H9 (cell line): Measurements from ENCODE around the gene PRPH. TPM values are rescaled to one million over a fixed set of nuclear protein-coding genes. Genes with fewer than 3 reads are reported as not detected.

Experiments
- DNase-seq: peaks from one replicate; pipeline ENCODE4 v3.0.0-alpha.2; 2017
- H2AFZ ChIP-seq: one replicate; pipeline ENCODE4 v1.6.1; 2013; ENCODE audit warnings: mild to moderate bottlenecking, low read length, control low read depth, moderate library complexity
- H2AK5ac ChIP-seq: 2 replicates; pipeline ENCODE4 v1.6.1; 2013; ENCODE audit warnings: low read length, control low read depth, mixed read lengths; ENCODE audit not compliant: insufficient read length
- H2BK120ac ChIP-seq: one replicate; pipeline ENCODE4 v1.6.1; 2013; ENCODE audit warnings: low read depth, mild to moderate bottlenecking, low read length, control low read depth, inconsistent platforms; ENCODE audit not compliant: poor library complexity, severe bottlenecking
- H2BK12ac ChIP-seq: 2 replicates; pipeline ENCODE4 v1.6.1; 2013; ENCODE audit warnings: low read length, control low read depth, mixed read lengths, low read depth; ENCODE audit not compliant: insufficient read length
- H2BK15ac ChIP-seq: 2 replicates; pipeline ENCODE4 v1.6.1; 2013; ENCODE audit warnings: low read depth, low read length, control low read depth
- H2BK20ac ChIP-seq: one replicate; pipeline ENCODE4 v1.6.1; 2013; ENCODE audit warnings: low read depth, mild to moderate bottlenecking, low read length, control low read depth, inconsistent platforms; ENCODE audit not compliant: poor library complexity, severe bottlenecking
- H2BK5ac ChIP-seq: 2 replicates; pipeline ENCODE4 v1.6.1; 2013; ENCODE audit warnings: low read length, control low read depth, mixed read lengths; ENCODE audit not compliant: insufficient read length
- H3K14ac ChIP-seq: 2 replicates; pipeline ENCODE4 v1.6.1; 2013; ENCODE audit warnings: low read length, control low read depth; ENCODE audit not compliant: insufficient read depth
- H3K18ac ChIP-seq: 2 replicates; pipeline ENCODE4 v1.6.1; 2013; ENCODE audit warnings: low read depth, mild to moderate bottlenecking, mixed read lengths, low read length, control low read depth; ENCODE audit not compliant: insufficient read length
- H3K23ac ChIP-seq: 2 replicates; pipeline ENCODE4 v1.6.1; 2013; ENCODE audit warnings: low read length, control low read depth, mixed read lengths, low read depth; ENCODE audit not compliant: insufficient read length
- H3K23me2 ChIP-seq: 2 replicates; pipeline ENCODE4 v1.6.1; 2013; ENCODE audit warnings: low read depth, mild to moderate bottlenecking, mixed read lengths, low read length, control low read depth; ENCODE audit not compliant: insufficient read length, poor library complexity, severe bottlenecking
- H3K27ac ChIP-seq: 2 replicates; pipeline ENCODE4 v1.5.1; 2013; ENCODE audit warnings: low read length, control low read depth, mixed read lengths, low read depth; ENCODE audit not compliant: insufficient read length
- H3K27me3 ChIP-seq: 2 replicates; pipeline ENCODE4 v1.6.1; 2013; ENCODE audit warnings: low read length, control low read depth, inconsistent platforms; ENCODE audit not compliant: insufficient read depth
- H3K4ac ChIP-seq: 2 replicates; pipeline ENCODE4 v1.6.1; 2013; ENCODE audit warnings: low read depth, mild to moderate bottlenecking, control low read depth, inconsistent platforms, low read length, moderate library complexity
- H3K4me1 ChIP-seq: 2 replicates; pipeline ENCODE4 v1.6.1; 2013; ENCODE audit warnings: low read length, control low read depth, inconsistent platforms; ENCODE audit not compliant: insufficient read depth
- H3K4me2 ChIP-seq: 2 replicates; pipeline ENCODE4 v1.6.1; 2013; ENCODE audit warnings: low read length, control low read depth, mixed read lengths; ENCODE audit not compliant: insufficient read length, insufficient read depth
- H3K56ac ChIP-seq: 2 replicates; pipeline ENCODE4 v1.6.1; 2013; ENCODE audit warnings: low read depth, mild to moderate bottlenecking, mixed read lengths, low read length, control low read depth; ENCODE audit not compliant: insufficient read length
- H3K79me1 ChIP-seq: 2 replicates; pipeline ENCODE4 v1.6.1; 2013; ENCODE audit warnings: low read depth, mild to moderate bottlenecking, moderate library complexity, low read length, control low read depth, inconsistent platforms; ENCODE audit not compliant: insufficient read depth, poor library complexity, severe bottlenecking
- H3K79me2 ChIP-seq: 2 replicates; pipeline ENCODE4 v1.6.1; 2013; ENCODE audit warnings: low read length, control low read depth, inconsistent platforms; ENCODE audit not compliant: insufficient read depth
- H3K9ac ChIP-seq: 2 replicates; pipeline ENCODE4 v1.6.1; 2013; ENCODE audit warnings: low read length, control low read depth, mixed read lengths; ENCODE audit not compliant: insufficient read length; ENCODE audit errors: extremely low read depth
- H3K9me3 ChIP-seq: one replicate; pipeline ENCODE4 v1.6.1; 2013; ENCODE audit warnings: low read depth, low read length, inconsistent platforms; ENCODE audit not compliant: control insufficient read depth
- H3T11ph ChIP-seq: one replicate; pipeline ENCODE4 v1.6.1; 2013; ENCODE audit warnings: mild to moderate bottlenecking, low read length, control low read depth, inconsistent platforms
- H4K20me1 ChIP-seq: one replicate; pipeline ENCODE4 v1.6.1; 2013; ENCODE audit not compliant: control insufficient read depth, insufficient read length, insufficient read depth
- H4K5ac ChIP-seq: 2 replicates; pipeline ENCODE4 v1.6.1; 2013; ENCODE audit warnings: low read depth, mild to moderate bottlenecking, mixed read lengths, low read length, control low read depth; ENCODE audit not compliant: insufficient read length
- H4K8ac ChIP-seq: replicated peaks from 2 replicates; pipeline ENCODE4 v1.6.1; 2013; ENCODE audit warnings: low read length, control low read depth, mixed read lengths, low read depth; ENCODE audit not compliant: insufficient read length
- H4K91ac ChIP-seq: 2 replicates; pipeline ENCODE4 v1.6.1; 2013; ENCODE audit warnings: low read depth, mild to moderate bottlenecking, moderate library complexity, mixed read lengths, low read length, control low read depth; ENCODE audit not compliant: insufficient read length
- H3K27ac Mint-ChIP-seq, 3 experiments: 2 replicates in 2 of 3; 3 replicates in 1 of 3; pipeline ENCODE4 v1.8.0; 2020 to 2021; ENCODE audit warnings: mixed read lengths in 3 of 3, mild to moderate bottlenecking in 1 of 3, moderate library complexity in 1 of 3
- H3K27me3 Mint-ChIP-seq: 2 replicates; pipeline ENCODE4 v1.8.0; 2021; ENCODE audit warnings: low read depth, mild to moderate bottlenecking, moderate library complexity, mixed read lengths
- H3K36me3 Mint-ChIP-seq, 3 experiments: 2 replicates in 2 of 3; 3 replicates in 1 of 3; pipeline ENCODE4 v1.8.0; 2020 to 2021; ENCODE audit warnings: low read depth in 3 of 3, mixed read lengths in 3 of 3; ENCODE audit not compliant: insufficient read depth in 1 of 3
- H3K4me1 Mint-ChIP-seq, 2 experiments: 2 replicates each; pipeline ENCODE4 v1.8.0; 2020; ENCODE audit warnings: mixed read lengths in 2 of 2
- H3K4me3 Mint-ChIP-seq, 2 experiments: 2 replicates in 1 of 2; 3 replicates in 1 of 2; pipeline ENCODE4 v1.8.0; 2020 to 2021; ENCODE audit warnings: mild to moderate bottlenecking in 2 of 2, mixed read lengths in 2 of 2, moderate library complexity in 1 of 2
- H3K9me3 Mint-ChIP-seq, 2 experiments: 2 replicates in 1 of 2; 3 replicates in 1 of 2; pipeline ENCODE4 v1.8.0; 2020; ENCODE audit warnings: mild to moderate bottlenecking in 2 of 2, mixed read lengths in 2 of 2, moderate library complexity in 1 of 2
- WGBS: extraction: QIAGEN DNeasy Blood & Tissue Kit; methylation state at CpG from one replicate; pipeline ENCODE4 v1.1.7; 2013; ENCODE audit warnings: missing lambda C conversion rate, low lambda C conversion rate, mixed read lengths; ENCODE audit not compliant: insufficient read length; ENCODE audit errors: extremely low coverage; 5-methylcytosine and 5-hydroxymethylcytosine counted together
- total RNA-seq: library from RNA; stranded (reverse); gene quantifications from 2 replicates; pipeline ENCODE4 v1.2.1, GENCODE V29; 2021
- TF ChIP-seq, protein P1 (sequence below): fragments of 200-600 bp; sonication (generic); conservative IDR thresholded peaks from 3 replicates; pipeline ENCODE4 v1.8.0; 2021; ENCODE audit warnings: antibody characterized with exemption, mild to moderate bottlenecking

PRPH gene
- total RNA-seq, 1 experiment from 2014 or later, result 1.1 TPM

DNA sequence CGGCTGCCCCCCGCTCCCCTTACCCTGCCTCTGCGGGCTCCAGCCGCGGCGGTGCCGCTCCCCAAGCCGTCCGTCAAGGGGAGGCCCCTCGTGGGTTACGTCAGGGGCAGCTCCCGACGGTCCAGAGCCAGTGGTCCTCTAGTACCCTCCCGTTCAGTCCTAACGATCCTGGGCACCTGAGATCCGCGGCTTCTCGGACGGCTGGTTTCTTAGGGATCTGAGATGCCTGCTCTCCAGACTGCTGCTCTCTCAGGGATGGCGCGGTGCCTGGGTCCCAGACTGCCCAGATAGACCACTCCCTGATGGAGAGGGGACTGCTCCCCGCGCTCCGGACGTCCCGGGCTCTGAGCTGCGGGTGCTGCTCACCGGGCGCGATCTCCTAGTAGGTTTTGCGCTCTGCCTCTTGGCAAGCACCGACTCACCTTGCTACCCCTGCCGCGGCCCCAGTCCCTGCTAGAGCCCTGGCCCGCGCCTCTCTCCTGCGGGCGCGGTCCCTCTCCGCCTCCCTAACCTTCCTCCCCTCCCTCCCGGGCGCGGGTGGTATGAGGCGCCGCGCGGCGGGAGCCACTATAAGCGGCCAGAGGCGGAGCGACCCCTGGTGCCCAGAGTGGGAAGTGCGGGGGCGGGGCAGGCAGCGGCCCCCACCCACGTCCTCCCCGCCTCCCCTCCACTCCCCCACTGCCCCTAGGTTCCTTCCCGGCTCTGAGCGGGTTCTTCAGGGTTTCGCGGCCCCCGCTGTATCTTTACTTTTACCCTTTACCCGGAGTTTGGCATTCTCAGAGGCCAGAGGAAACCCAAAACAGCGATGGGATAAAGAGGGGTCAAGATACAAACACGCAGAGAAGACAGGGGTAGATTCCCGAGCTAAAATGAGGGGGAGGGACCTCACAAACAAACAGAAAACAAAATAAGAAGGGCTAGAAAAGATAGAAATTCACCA lies 42.0 kb downstream of the PRPH start, which contains the start of gene C1QL4:
TSS of gene C1QL4 (minus strand) at position 544 of the 940 bp plus-strand sequence. CDS start 711 bp downstream, outside the sequence.
- Mint-ChIP-seq H3K36me3 (no peaks in the 10 kb centered on the region; a peak in 2 of 7 replicates), H3K4me1 (peaks cover 39 to 48% of the 10 kb centered on the region in 2 experiments), H3K27me3 (peaks cover 92% of the 10 kb centered on the region), H3K4me3 (peak within 1 kb of the TSS; percentile 57 to 80), H3K27ac (no peak within 1 kb of the TSS), H3K9me3 (peaks cover 0 to 3% of the 10 kb centered on the region in 2 experiments; a peak in 2 of 5 replicates)
- DNase-seq, result peak; percentile 89
- WGBS, result no CpG with 5 or more reads among the region's 65 CpGs
- Histone ChIP-seq H4K91ac (no peak within 1 kb of the TSS), H2AFZ (no peak within 1 kb of the TSS), H3K18ac (no peak within 1 kb of the TSS), H3K9me3 (no peaks in the 10 kb centered on the region), H2BK15ac (no peak within 1 kb of the TSS), H3K23me2 (peaks cover 15% of the 10 kb centered on the region), H3K23ac (no peak within 1 kb of the TSS), H3K4me1 (peaks cover 4% of the 10 kb centered on the region; the same call in 1 of the 2 replicates), H4K20me1 (no peaks in the 10 kb centered on the region), H3K27ac (no peak within 1 kb of the TSS), H3K9ac (no peak within 1 kb of the TSS), H3T11ph (no peak within 1 kb of the TSS), H3K79me1 (no peaks in the 10 kb centered on the region), H2BK120ac (no peak within 1 kb of the TSS), H4K8ac (no peak within 1 kb of the TSS), H3K4me2 (peak within 1 kb of the TSS; percentile 46), H4K5ac (no peak within 1 kb of the TSS), H2BK12ac (no peak within 1 kb of the TSS), H2BK20ac (no peak within 1 kb of the TSS), H3K4ac (no peak within 1 kb of the TSS), H3K79me2 (no peaks in the 10 kb centered on the region), H3K56ac (no peak within 1 kb of the TSS), H2AK5ac (no peak within 1 kb of the TSS), H3K27me3 (peaks cover 70% of the 10 kb centered on the region), H2BK5ac (no peak within 1 kb of the TSS), H3K14ac (no peak within 1 kb of the TSS)
- TF ChIP-seq, protein P1, sequence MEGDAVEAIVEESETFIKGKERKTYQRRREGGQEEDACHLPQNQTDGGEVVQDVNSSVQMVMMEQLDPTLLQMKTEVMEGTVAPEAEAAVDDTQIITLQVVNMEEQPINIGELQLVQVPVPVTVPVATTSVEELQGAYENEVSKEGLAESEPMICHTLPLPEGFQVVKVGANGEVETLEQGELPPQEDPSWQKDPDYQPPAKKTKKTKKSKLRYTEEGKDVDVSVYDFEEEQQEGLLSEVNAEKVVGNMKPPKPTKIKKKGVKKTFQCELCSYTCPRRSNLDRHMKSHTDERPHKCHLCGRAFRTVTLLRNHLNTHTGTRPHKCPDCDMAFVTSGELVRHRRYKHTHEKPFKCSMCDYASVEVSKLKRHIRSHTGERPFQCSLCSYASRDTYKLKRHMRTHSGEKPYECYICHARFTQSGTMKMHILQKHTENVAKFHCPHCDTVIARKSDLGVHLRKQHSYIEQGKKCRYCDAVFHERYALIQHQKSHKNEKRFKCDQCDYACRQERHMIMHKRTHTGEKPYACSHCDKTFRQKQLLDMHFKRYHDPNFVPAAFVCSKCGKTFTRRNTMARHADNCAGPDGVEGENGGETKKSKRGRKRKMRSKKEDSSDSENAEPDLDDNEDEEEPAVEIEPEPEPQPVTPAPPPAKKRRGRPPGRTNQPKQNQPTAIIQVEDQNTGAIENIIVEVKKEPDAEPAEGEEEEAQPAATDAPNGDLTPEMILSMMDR, result peak; percentile 100
